ENCODE results near the gene MAN2B2.

The MAN2B2 gene

DNA sequence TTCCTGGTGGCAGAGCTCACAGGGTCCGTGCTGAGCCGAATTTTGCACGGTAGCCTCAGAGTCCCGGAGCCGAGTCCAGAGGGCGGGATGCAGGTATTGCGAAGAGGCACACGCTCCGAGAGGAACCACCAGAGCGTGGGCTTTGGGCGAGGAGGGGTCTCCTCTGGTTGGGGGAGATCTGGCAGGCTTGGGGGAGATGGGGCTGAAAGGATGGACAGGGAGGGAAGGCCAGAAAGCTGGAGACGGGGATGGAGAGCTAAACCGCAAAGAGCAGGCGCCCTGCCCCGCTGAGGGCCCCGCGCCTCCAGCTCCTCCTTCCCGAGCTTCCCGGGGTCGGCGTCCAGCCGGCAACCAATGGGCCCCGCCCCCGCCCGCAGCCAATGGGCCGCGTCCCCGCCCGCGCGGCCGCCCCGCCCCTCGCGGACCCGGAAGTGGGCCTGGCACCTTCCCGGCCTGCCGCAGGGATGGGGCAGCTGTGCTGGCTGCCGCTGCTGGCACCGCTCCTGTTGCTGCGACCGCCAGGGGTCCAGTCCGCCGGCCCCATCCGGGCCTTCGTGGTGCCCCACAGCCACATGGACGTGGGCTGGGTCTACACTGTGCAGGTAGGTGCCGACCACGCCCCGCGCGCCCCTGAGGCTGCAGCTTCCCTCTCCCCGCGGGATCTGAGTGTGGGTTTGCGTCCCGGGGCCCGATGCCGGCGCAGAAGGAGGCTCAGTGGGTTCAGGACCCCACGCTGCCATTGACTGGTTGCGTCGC, at the start of gene MAN2B2:
Gene MAN2B2 (plus strand): TSS at position 443 of the 756 bp plus-strand sequence. CDS start 22 bp downstream, at position 465.
- peak; percentile 70 for DNase-seq (ENCODE audit: low spot score)

DNA sequence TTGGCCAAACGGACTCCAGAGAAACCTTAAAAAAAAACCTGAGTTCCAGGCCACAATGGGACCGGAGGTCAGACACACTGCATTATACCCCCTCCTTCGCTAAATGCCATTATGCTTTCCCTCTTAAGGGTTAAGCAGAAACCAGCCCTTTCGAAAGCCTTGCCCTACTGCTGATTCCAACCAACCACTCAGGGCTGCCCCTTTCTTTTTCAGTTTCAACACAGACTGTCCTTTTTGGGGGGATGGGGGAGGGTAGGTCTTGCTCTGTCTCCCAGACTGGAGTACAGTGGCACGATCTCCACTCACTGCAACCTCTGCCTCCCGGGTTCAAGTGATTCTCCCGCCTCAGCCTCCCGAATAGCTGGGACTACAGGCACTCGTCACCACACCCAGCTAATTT, 49.5 kb upstream of the MAN2B2 start:
- DNase-seq (ENCODE audit: low spot score): no peak

- no peak for DNase-seq (ENCODE audit: low spot score)
These were observed 48.8 kb upstream of the MAN2B2 start for GRCh38 chr4:6526156-6526555.

DNA sequence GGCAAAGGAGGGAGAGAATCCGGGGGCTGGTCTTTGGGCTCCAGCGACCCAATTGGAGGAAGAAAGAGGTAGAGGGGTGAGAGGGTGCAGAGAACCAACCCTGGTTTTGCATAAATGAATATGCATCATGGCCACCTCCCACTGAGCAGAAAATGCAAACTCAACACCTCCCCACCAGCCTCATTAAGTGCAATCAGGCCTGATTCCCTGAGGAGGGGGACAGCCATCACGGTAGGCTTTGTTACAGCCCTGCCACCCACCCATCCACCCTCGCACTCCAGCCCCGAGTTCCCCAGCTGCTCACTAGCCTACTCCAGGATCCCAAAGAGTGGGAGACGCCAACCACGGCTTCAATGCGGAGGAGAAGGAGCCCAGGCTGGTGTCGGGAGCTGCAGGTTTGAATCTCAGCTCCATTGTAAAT, 48.3 kb upstream of the MAN2B2 start:
- DNase-seq (ENCODE audit: low spot score): no peak

GRCh38 chr4:6527259-6527658, 47.7 kb upstream of the MAN2B2 start:
- DNase-seq (ENCODE audit: low spot score): no peak

- DNase-seq (ENCODE audit: low spot score): no peak
These were observed 47.0 kb upstream of the MAN2B2 start for GRCh38 chr4:6527683-6528595.

GRCh38 chr4:6529021-6529420, 46.0 kb upstream of the MAN2B2 start:
- no peak for DNase-seq (ENCODE audit: low spot score)

- DNase-seq (ENCODE audit: low spot score): no peak
These were observed 44.7 kb upstream of the MAN2B2 start for GRCh38 chr4:6530301-6530700.

DNA sequence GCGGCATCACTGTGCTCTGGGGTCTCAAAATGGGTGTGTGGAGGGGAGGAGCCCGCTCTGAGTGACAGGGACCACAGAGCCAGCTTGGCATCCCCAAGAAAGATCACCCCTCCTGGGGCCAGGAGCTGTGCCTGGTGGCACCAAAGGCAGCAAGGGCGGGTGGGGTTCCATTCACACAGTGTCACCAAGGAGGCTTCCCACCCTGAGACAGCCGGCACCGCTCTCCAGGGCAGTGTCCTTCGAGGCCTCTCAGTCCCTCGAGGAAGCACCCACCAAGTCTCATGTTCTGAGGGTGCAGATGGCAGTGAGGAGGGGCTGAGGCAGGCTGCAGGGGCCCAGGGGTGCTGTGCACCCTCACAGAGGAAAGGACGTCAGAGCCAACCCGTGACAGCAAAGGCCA, 44.0 kb upstream of the MAN2B2 start:
- no peak for DNase-seq (ENCODE audit: low spot score)

- no peak for DNase-seq (ENCODE audit: low spot score)
These were observed 42.9 kb upstream of the MAN2B2 start for GRCh38 chr4:6532102-6532501.

DNA sequence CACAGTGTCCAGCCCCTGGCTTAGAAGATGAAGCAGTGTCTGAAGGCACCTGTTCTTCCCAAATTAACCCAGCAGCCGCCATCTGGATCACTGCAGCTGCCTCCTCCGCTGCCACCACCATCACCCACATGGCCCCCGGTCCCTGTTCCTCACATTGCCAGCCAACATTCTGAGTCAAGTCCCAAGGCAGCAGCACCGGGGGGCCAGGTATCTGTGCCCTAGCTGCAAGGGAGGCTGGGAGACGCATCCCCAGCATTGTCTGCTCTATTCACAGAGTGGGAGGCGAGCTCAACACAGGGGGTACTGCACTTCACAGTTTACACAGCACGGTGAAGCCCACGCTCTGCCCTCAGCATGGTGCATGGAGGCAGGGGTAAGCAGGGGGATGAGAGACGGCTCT, 42.3 kb upstream of the MAN2B2 start:
- no peak for DNase-seq (ENCODE audit: low spot score)

- no peak for DNase-seq (ENCODE audit: low spot score)
These were observed 40.9 kb upstream of the MAN2B2 start for GRCh38 chr4:6534050-6534449.

- no peak for DNase-seq (ENCODE audit: low spot score)
These were observed 40.2 kb upstream of the MAN2B2 start for GRCh38 chr4:6534618-6535328.

DNA sequence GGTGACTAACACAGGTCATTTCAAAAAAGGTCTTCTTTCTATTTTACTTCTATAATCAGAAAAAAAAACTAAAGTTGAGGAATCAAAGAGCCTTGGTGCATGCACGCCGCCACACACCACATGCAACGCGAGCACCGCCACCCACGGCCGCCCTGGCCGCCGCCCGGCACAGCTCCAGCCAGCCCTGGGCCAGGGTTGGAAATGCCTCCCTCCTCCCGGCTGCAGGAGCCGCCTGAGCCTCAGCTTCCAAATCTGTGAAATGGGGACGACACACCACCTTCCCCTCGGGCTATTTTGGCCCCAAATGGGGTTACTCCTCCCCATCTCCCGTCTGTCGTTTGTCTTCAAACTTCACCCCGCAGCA, 39.7 kb upstream of the MAN2B2 start:
- DNase-seq (ENCODE audit: low spot score): no peak

- DNase-seq (ENCODE audit: low spot score): no peak
These were observed 39.3 kb upstream of the MAN2B2 start for GRCh38 chr4:6535706-6536105.

DNA sequence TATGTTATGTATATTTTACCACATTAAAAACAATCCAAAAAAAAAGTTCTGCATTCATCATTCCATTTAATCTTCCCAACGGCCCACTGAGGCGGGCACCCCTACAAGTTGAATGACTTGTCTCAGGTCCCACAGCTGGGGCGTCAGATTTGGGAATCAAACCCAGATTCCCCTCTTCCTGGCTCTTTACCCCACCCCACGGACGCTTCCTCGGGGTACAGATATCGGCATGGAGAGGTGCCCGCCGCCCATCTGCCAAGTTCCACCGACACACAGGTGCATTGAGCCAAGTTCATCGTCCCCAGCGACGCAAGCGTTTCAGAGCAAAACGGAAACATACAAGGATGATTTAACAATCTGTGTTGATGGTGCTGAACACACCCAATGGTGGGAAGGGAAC, 36.9 kb upstream of the MAN2B2 start:
- no peak for DNase-seq (ENCODE audit: low spot score)

- no peak for DNase-seq (ENCODE audit: low spot score)
These were observed 36.4 kb upstream of the MAN2B2 start for GRCh38 chr4:6538575-6538974.

- DNase-seq (ENCODE audit: low spot score): no peak
These were observed 35.8 kb upstream of the MAN2B2 start for GRCh38 chr4:6539009-6539764.

DNA sequence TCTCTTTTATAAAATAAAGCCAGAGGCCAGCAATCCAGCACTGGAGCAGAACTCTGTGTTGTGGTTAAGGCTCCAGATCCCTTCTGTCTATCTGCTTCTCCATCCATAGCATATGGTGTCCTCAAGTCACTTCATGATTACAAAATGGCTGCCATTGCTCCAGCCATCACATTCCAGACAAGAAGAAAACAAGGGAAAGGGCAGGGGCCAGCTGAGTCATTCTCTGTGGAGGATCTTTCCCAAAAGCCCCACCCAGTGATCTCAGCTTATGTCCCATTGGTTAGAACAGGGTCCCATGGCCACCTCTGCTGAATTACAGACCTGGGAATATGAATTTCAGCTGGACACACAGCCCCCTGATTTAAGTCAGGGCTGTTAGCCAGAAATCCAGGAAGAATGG, 34.1 kb upstream of the MAN2B2 start:
- no peak for DNase-seq (ENCODE audit: low spot score)

DNA sequence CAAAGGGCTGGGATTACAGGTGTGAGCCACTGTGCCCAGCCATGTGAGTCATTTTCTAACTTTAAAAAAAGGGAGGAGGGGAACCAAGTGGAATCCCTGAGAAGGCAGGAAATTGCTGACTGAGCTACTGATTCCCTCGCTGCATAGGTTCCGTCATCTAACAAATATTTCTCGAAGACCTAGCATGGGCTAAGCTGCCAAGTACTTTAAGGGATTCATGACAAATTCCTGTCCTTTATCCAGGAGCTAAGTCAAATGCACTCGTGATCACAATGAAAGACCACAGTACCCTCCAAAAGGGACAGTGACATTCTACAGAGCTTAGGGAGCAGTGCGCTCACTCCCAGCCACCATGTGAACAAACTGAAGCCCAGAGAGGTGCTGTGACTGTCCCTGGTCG, 33.2 kb upstream of the MAN2B2 start:
- no peak for DNase-seq (ENCODE audit: low spot score)

- DNase-seq (ENCODE audit: low spot score): no peak
These were observed 32.0 kb upstream of the MAN2B2 start for GRCh38 chr4:6542951-6543350.

DNA sequence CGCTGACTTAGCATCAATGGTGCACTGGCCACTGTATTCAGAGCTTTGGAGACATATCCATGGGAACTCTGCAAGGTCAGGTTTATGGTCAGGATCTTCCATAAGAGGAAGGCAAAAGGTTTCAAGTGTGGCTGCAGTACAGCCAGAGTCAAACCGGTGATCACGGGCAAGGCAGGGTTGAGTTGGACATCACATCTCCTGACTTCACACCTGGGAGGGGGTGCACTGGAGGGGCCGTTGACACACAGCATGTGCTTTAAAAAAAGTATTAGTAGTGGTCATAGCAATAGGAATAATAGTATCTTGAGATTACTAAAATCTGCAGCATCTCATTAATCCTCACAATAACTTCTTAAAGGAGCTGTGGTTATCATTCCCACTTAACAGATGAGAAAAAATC, 28.9 kb upstream of the MAN2B2 start:
- no peak for DNase-seq (ENCODE audit: low spot score)

All from pons (tissue), 1 donor.